Subcutaneous adipose tissue (tissue), 4 donors: ENCODE measurements around the gene ARAP3. TPM values are rescaled to one million over a fixed set of nuclear protein-coding genes. Genes with fewer than 3 reads are reported as not detected.

Experiments
- CTCF ChIP-seq: fragments of 450-650 bp; IDR thresholded peaks from one replicate; pipeline ENCODE4 v1.5.1; 2016; ENCODE audit warnings: low read depth, mild to moderate bottlenecking, control low read depth, antibody characterized with exemption, moderate library complexity
- total RNA-seq, 4 donors: library from RNA; depleted of rRNA; stranded (reverse); fragments of >200 nt; gene quantifications; one replicate each; pipeline ENCODE4 v1.1.0, GENCODE V29; 2016

ARAP3 gene
- total RNA-seq, 4 donors from 2014 or later = 3.7 to 17.3 (median 5.1) TPM

- no peak for TF ChIP-seq CTCF
Measured at GRCh38 chr5:141618030-141618803, 63.8 kb downstream of the ARAP3 start.

DNA sequence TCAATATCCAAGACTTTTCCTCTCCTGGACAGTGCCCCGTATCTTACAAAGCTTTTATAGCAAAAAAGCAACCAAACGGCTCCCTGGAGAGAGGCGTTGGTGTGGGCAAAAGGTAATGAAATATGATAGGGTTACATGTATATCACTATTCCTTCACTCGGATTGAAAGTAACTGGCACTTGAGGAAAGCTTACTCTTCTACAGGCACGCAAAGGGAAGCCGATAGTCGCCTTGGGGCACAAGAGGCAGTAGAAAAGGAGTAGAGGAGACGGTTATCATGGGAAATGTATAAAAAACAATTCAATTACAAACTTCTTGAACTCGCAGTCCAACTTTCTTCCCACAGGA is 64.4 kb downstream of the ARAP3 start:
- TF ChIP-seq CTCF = no peak

GRCh38 chr5:141617128-141617527 is 64.9 kb downstream of the ARAP3 start:
- TF ChIP-seq CTCF = no peak

- TF ChIP-seq CTCF = no peak
Measured at GRCh38 chr5:141615991-141616720, 65.9 kb downstream of the ARAP3 start.

GRCh38 chr5:141613344-141613743 is 68.7 kb downstream of the ARAP3 start:
- TF ChIP-seq CTCF = no peak

DNA sequence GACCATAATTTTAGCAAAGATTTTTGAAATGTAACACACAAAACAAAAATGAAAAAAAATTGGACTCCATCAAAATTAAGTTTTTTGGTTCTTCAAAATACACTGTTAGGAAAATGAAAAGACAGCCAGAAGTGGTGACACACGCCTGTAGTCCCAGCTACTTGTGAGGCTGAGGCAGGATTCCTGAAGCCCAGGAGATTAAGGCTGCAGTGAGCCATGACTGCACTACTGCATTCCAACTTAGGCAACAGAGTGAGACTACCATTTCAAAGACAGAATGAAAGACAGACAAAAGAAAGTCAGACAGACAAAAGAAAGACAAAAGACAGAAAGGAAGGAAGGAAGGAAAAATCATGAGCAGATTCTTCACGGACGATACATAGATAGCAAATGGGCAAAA is 70.7 kb downstream of the ARAP3 start:
- no peak for TF ChIP-seq CTCF

DNA sequence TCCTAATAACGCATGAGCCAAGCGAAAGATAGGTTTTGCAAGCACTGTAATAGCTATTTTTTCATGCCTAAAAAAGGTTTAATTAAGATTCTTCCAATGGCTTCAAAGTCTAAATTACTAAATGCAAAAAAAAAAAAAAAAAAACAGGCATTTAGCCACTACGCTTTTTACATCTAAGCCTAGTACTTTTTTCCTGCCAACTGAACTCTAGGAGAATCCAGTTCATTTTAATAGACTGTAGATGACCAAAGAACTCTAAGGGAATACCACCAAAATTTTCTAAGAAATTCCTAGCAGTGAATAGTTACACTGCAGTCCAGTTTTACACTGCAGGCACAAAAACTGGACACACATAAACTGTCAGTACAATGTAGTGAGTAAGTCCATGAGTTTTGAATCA is 73.0 kb downstream of the ARAP3 start:
- TF ChIP-seq CTCF = no peak
